ENCODE measurements around the gene GSTM4. TPM values are rescaled to one million over a fixed set of nuclear protein-coding genes. Genes with fewer than 3 reads are reported as not detected.

Gene GSTM4
- total and polyA plus RNA-seq, 2 donors (not counting 1 experiment from before 2014, with no cell fraction given), result 17.7 to 30.8 TPM

DNA sequence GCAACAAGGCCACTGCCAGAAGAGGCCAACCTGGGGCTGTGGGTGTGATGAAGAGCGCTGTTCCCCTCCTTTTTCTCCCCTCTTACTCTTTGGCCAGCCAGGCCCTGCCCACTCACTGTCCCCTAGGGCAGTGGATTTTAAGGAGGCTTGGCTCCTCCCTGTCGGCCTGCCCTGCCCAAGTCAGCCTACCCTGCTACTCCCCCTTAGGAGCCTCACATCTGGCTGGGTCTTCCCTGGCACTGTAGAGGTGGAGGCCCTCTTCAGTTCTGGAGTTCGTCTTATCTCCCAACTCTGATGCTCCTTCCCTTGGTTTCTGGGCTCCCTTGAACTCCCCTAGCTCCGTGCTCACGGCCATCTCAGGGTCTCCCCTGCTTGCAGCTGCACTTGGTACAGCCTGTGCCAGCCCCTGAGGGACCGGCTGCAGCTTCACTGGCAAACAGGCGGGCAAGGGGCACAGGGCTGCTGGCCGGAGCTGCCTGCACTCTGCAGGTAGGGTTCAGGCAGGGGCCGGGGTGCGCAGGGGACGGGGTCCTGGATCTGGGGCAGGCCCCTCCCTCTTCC, 32.2 kb upstream of the GSTM4 start:
- Histone ChIP-seq H3K4me1 (ENCODE audit: control insufficient read depth, extremely low read depth, insufficient read depth, low read length) (peaks cover 17% of the 10 kb centered on the region), H3K36me3 (ENCODE audit: control insufficient read depth, insufficient read depth, low read length) (peaks cover 9% of the 10 kb centered on the region), H3K27ac (ENCODE audit: insufficient read depth, low read length) (no peak overlapping the region), H3K79me2 (ENCODE audit: control insufficient read depth, insufficient read depth, low read length) (peaks cover 49% of the 10 kb centered on the region), H3K4me2 (ENCODE audit: extremely low read depth, insufficient read depth, low read length) (no peak overlapping the region), H3K4me3 (replicated peaks in 1 of 4; ENCODE audit: control extremely low read depth in 1 of 4, insufficient read depth in 1 of 4, low read depth in 3 of 4, low read length in 4 of 4) (peak overlapping the region in 1 of 4 experiments; percentile 22), H3K27me3 (ENCODE audit: control insufficient read depth, insufficient read depth, low read length) (no peaks in the 10 kb centered on the region), H3K9me3 (ENCODE audit: control insufficient read depth, insufficient read depth, low read depth, low read length) (no peaks in the 10 kb centered on the region), H2AFZ (ENCODE audit: low read length) (no peak overlapping the region), H3K9ac (ENCODE audit: insufficient read depth, low read length) (no peak overlapping the region), H4K20me1 (ENCODE audit: control insufficient read depth, extremely low read depth, insufficient read depth, low read length) (no peaks in the 10 kb centered on the region)
- no peak for DNase-seq (ENCODE audit: low read depth in 2 of 2)
- TF ChIP-seq EZH2 (IDR thresholded peaks at IDR 0.05; ENCODE audit: low read length, missing control alignments), result no peak
- TF ChIP-seq, protein P1, sequence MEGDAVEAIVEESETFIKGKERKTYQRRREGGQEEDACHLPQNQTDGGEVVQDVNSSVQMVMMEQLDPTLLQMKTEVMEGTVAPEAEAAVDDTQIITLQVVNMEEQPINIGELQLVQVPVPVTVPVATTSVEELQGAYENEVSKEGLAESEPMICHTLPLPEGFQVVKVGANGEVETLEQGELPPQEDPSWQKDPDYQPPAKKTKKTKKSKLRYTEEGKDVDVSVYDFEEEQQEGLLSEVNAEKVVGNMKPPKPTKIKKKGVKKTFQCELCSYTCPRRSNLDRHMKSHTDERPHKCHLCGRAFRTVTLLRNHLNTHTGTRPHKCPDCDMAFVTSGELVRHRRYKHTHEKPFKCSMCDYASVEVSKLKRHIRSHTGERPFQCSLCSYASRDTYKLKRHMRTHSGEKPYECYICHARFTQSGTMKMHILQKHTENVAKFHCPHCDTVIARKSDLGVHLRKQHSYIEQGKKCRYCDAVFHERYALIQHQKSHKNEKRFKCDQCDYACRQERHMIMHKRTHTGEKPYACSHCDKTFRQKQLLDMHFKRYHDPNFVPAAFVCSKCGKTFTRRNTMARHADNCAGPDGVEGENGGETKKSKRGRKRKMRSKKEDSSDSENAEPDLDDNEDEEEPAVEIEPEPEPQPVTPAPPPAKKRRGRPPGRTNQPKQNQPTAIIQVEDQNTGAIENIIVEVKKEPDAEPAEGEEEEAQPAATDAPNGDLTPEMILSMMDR (conservative IDR thresholded peaks at IDR 0.05 in 1 of 2, IDR thresholded peaks at IDR 0.05 in 1 of 2; ENCODE audit: low read depth in 1 of 2, low read length in 2 of 2), result no peak

DNA sequence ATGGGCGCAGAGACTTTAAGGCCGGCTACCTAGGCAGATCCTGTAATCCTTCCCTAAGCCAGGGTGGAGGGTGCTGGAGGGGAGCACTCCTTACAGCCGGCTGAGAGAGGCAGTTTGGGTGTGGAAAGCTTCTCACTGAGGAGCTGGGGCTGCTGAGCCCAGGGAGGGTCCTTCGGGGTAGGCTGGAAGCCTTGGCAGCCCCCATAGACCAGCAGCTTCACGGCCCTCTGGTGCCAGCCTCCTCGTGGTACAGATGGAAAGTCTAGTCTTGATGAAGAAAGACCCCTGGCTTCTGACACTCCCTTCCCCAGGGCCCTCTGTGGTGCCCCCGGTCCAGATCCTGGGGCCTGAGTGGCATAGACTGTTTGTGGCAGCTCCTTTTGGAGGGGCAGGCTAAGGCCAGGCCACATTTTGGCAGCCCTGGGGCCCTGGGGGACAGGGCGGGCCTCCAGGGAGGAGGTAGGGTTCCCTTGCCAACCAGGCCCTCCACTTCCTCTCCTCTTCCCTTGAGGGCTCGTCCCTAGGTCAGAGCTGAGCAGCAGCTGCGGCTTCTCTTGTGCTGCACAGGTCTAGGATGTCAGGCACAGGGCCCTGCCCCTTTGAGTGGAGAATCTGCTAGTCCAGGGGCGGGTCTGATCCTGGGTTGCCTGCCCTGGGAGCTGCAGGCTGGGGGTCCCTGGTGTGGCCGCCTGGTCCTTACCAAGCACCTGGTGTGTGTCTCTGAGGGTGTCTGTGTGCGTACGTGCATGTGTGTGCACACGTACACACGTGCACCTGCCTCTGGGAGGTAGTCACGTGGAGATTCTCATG, 31.5 kb upstream of the GSTM4 start:
- H3K4me3 ChIP-seq (replicated peaks in 1 of 4; ENCODE audit: control extremely low read depth in 1 of 4, insufficient read depth in 1 of 4, low read depth in 3 of 4, low read length in 4 of 4), result peak overlapping the region in 1 of 4 experiments; percentile 22
- H3K9ac ChIP-seq (ENCODE audit: insufficient read depth, low read length), result no peak overlapping the region
- peaks cover 15% of the 10 kb centered on the region for H3K4me1 ChIP-seq (ENCODE audit: control insufficient read depth, extremely low read depth, insufficient read depth, low read length)
- H2AFZ ChIP-seq (ENCODE audit: low read length), result no peak overlapping the region
- DNase-seq (ENCODE audit: low read depth in 2 of 2), result no peak
- H4K20me1 ChIP-seq (ENCODE audit: control insufficient read depth, extremely low read depth, insufficient read depth, low read length), result no peaks in the 10 kb centered on the region
- peaks cover 49% of the 10 kb centered on the region for H3K79me2 ChIP-seq (ENCODE audit: control insufficient read depth, insufficient read depth, low read length)
- H3K36me3 ChIP-seq (ENCODE audit: control insufficient read depth, insufficient read depth, low read length), result peaks cover 13% of the 10 kb centered on the region
- H3K4me2 ChIP-seq (ENCODE audit: extremely low read depth, insufficient read depth, low read length), result no peak overlapping the region
- H3K9me3 ChIP-seq (ENCODE audit: control insufficient read depth, insufficient read depth, low read depth, low read length), result no peaks in the 10 kb centered on the region
- H3K27ac ChIP-seq (ENCODE audit: insufficient read depth, low read length), result no peak overlapping the region
- no peaks in the 10 kb centered on the region for H3K27me3 ChIP-seq (ENCODE audit: control insufficient read depth, insufficient read depth, low read length)
- TF ChIP-seq EZH2 (IDR thresholded peaks at IDR 0.05; ENCODE audit: low read length, missing control alignments), result no peak
- TF ChIP-seq, protein P1 (conservative IDR thresholded peaks at IDR 0.05 in 1 of 2, IDR thresholded peaks at IDR 0.05 in 1 of 2; ENCODE audit: low read depth in 1 of 2, low read length in 2 of 2), result no peak

DNA sequence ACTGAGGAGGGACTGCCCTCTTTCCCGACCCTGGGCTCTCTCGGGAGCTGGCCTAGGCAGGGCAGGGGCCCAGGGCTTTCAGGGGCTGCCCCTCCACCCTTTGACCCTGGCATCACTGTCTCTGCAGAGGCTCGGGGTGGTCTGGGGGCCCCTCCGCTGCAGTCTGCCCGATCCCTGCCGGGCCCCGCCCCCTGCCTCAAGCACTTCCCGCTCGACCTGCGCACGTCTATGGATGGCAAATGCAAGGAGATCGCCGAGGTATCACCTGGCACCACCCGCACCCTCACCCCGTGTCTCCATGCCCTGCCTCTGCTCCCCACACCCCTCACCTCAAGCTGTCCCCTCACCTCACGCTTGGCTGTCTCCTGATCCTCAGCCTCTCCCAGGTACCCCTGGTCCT, 30.7 kb upstream of the GSTM4 start:
- no peak for TF ChIP-seq EZH2 (IDR thresholded peaks at IDR 0.05; ENCODE audit: low read length, missing control alignments)
- TF ChIP-seq, protein P1 (conservative IDR thresholded peaks at IDR 0.05 in 1 of 2, IDR thresholded peaks at IDR 0.05 in 1 of 2; ENCODE audit: low read depth in 1 of 2, low read length in 2 of 2), result no peak
- Histone ChIP-seq H4K20me1 (ENCODE audit: control insufficient read depth, extremely low read depth, insufficient read depth, low read length) (no peaks in the 10 kb centered on the region), H3K79me2 (ENCODE audit: control insufficient read depth, insufficient read depth, low read length) (peaks cover 44% of the 10 kb centered on the region)

More for the DNA sequence above, 30.7 kb upstream of the GSTM4 start:
- H3K9me3 ChIP-seq (ENCODE audit: control insufficient read depth, insufficient read depth, low read depth, low read length), result no peaks in the 10 kb centered on the region
- H3K36me3 ChIP-seq (ENCODE audit: control insufficient read depth, insufficient read depth, low read length), result peaks cover 19% of the 10 kb centered on the region
- peaks cover 15% of the 10 kb centered on the region for H3K4me1 ChIP-seq (ENCODE audit: control insufficient read depth, extremely low read depth, insufficient read depth, low read length)
- H3K4me3 ChIP-seq (replicated peaks in 1 of 4; ENCODE audit: control extremely low read depth in 1 of 4, insufficient read depth in 1 of 4, low read depth in 3 of 4, low read length in 4 of 4), result no peak overlapping the region
- H3K4me2 ChIP-seq (ENCODE audit: extremely low read depth, insufficient read depth, low read length), result no peak overlapping the region
- H3K27me3 ChIP-seq (ENCODE audit: control insufficient read depth, insufficient read depth, low read length), result no peaks in the 10 kb centered on the region
- H3K27ac ChIP-seq (ENCODE audit: insufficient read depth, low read length), result no peak overlapping the region
- DNase-seq (ENCODE audit: low read depth in 2 of 2), result no peak
- H2AFZ ChIP-seq (ENCODE audit: low read length), result no peak overlapping the region
- no peak overlapping the region for H3K9ac ChIP-seq (ENCODE audit: insufficient read depth, low read length)
